Neuron (in vitro differentiated cells): ENCODE results near the gene XIST.
"Not testable (repeated sequence)": the region's sequence is repeated elsewhere in the genome, so short reads cannot be mapped to it uniquely, and the experiment has no call there.

Experiments used
- H2AFZ ChIP-seq: one replicate; pipeline ENCODE4 v1.6.1; 2013; ENCODE audit warnings: low read depth, mild to moderate bottlenecking, inconsistent platforms, low read length, moderate library complexity
- H3K27me3 ChIP-seq: one replicate; pipeline ENCODE4 v1.6.1; 2013; ENCODE audit warnings: low read length; ENCODE audit not compliant: insufficient read depth
- H3K36me3 ChIP-seq: one replicate; pipeline ENCODE4 v1.6.1; 2013; ENCODE audit warnings: low read length; ENCODE audit not compliant: insufficient read depth
- H3K4me1 ChIP-seq: one replicate; pipeline ENCODE4 v1.6.1; 2013; ENCODE audit warnings: low read length; ENCODE audit not compliant: insufficient read depth
- H3K4me3 ChIP-seq: 2 replicates; pipeline ENCODE4 v1.5.1; 2013; ENCODE audit warnings: mild to moderate bottlenecking, low read length, moderate library complexity
- H3K9me3 ChIP-seq: one replicate; pipeline ENCODE4 v1.6.1; 2013; ENCODE audit warnings: low read length

The XIST gene

GRCh38 chrX:73852467-73852866, at the start of gene XIST:
Gene XIST (minus strand): TSS chrX:73852714.
- H3K4me3 ChIP-seq: peak within 1 kb of the TSS; percentile 56

GRCh38 chrX:73898315-73898714, 45.8 kb upstream of the XIST start:
- not testable (repeated sequence) for H3K27me3 ChIP-seq, H3K4me3 ChIP-seq, H3K4me1 ChIP-seq, H2AFZ ChIP-seq, H3K9me3 ChIP-seq, H3K36me3 ChIP-seq

More at GRCh38 chrX:73852467-73852866, at the start of gene XIST:
- peaks cover 3% of the 10 kb centered on the region for H3K36me3 ChIP-seq
- no peaks in the 10 kb centered on the region for H3K9me3 ChIP-seq
- peaks cover 16% of the 10 kb centered on the region for H3K4me1 ChIP-seq
- no peaks in the 10 kb centered on the region for H3K27me3 ChIP-seq
- no peak within 1 kb of the TSS for H2AFZ ChIP-seq

DNA sequence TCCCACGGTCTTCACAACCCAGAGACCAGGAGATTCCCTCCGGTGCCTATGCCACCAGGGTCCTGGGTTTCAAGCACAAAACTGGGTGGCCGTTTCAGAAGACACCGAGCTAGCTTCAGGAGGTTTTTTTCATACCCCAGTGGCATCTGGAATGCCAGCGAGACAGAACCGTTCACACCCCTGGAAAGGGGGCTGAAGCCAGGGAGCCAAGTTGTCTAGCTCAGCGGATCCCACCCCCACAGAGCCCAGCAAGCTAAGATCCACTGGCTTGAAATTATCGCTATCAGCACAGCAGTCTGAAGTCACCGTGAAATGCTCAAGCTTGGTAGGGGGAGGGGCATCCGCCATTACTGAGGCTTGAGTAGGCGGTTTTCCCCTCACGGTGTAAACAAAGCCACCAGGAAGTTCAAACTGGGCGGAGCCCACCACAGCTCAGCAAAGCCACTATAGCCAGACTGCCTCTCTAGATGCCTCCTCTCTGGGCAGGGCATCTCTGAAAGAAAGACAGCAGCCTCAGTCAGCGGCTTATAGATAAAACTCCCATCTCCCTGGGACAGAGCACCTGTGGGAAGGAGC, 40.1 kb upstream of the XIST start:
- not testable (repeated sequence) for H3K4me3 ChIP-seq, H2AFZ ChIP-seq, H3K4me1 ChIP-seq, H3K27me3 ChIP-seq, H3K9me3 ChIP-seq, H3K36me3 ChIP-seq

GRCh38 chrX:73882260-73882659, 29.7 kb upstream of the XIST start:
- H3K27me3 ChIP-seq, H2AFZ ChIP-seq, H3K9me3 ChIP-seq, H3K36me3 ChIP-seq, H3K4me3 ChIP-seq, H3K4me1 ChIP-seq: not testable (repeated sequence)

DNA sequence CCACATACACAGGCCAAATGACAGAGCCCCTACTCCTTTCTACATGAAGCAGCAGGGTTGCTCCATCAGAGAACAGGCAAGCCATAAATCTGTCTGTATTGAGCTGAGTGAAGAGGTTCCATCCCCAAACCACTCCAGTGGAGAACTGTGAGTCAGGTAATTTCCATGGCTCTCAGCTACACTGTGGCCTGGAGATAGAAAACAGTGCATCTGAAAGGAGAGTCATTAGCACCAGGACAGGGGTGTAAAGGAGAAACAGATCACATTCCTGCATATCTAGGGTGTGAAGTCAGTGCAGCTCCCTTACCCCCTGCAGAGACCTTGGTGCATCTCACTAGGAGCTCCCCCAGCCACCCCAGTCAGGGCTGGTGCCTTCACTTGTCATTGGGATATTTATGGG, 25.2 kb upstream of the XIST start:
- peaks cover 4% of the 10 kb centered on the region for H3K27me3 ChIP-seq
- no peak overlapping the region for H3K4me3 ChIP-seq
- no peaks in the 10 kb centered on the region for H3K4me1 ChIP-seq
- no peaks in the 10 kb centered on the region for H3K36me3 ChIP-seq
- H3K9me3 ChIP-seq: peaks cover 4% of the 10 kb centered on the region
- no peak overlapping the region for H2AFZ ChIP-seq

GRCh38 chrX:73876911-73877310, 24.4 kb upstream of the XIST start:
- peaks cover 4% of the 10 kb centered on the region for H3K27me3 ChIP-seq
- H3K4me3 ChIP-seq: no peak overlapping the region
- H3K36me3 ChIP-seq: no peaks in the 10 kb centered on the region
- H3K9me3 ChIP-seq: peaks cover 4% of the 10 kb centered on the region
- H2AFZ ChIP-seq: no peak overlapping the region
- no peaks in the 10 kb centered on the region for H3K4me1 ChIP-seq

GRCh38 chrX:73868916-73869315, 16.4 kb upstream of the XIST start:
- H2AFZ ChIP-seq: no peak overlapping the region
- no peaks in the 10 kb centered on the region for H3K27me3 ChIP-seq
- H3K36me3 ChIP-seq: no peaks in the 10 kb centered on the region
- H3K4me1 ChIP-seq: no peaks in the 10 kb centered on the region
- no peaks in the 10 kb centered on the region for H3K9me3 ChIP-seq
- H3K4me3 ChIP-seq: no peak overlapping the region

DNA sequence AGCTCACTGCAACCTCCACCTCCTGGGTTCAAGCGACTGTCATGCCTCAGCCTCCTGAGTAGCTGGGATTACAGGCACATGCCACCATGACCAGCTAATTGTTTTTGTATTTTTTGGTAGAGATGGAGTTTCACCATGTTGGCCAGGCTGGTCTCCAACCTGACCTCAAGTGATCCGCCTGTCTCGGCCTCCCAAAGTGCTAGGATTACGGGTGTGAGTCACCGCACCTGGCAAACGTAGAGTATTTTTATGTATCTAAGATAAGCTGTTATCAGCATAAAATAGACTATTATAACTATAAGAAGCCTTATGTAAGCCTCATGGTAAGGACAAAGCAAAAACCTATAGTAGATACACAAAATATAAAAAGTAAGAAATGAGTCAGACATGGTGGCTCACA, 14.6 kb upstream of the XIST start:
- H3K4me3 ChIP-seq: no peak overlapping the region
- no peaks in the 10 kb centered on the region for H3K4me1 ChIP-seq
- H3K36me3 ChIP-seq: no peaks in the 10 kb centered on the region
- H2AFZ ChIP-seq: no peak overlapping the region
- H3K27me3 ChIP-seq: no peaks in the 10 kb centered on the region
- H3K9me3 ChIP-seq: no peaks in the 10 kb centered on the region

DNA sequence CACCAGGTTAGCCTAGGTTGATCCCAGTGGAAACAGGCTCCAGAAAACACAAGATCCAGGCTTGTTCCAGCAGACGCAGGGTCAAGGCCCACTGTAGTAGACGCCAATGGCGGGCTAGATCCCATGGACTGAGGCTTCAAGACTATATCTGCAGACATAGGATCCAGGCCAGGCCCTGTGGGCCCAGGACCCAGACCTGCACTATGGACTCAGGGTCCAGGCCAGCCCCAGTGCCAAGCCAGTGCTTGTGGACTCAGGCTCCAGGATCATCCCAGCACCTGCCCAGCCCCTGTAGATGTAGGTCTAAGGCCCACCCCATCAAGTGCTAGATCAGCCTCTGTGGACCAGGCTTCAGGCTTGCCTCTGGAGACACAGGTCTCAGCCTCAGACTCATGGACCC, 11.3 kb upstream of the XIST start:
- Histone ChIP-seq H2AFZ (no peak overlapping the region), H3K4me1 (no peaks in the 10 kb centered on the region), H3K36me3 (no peaks in the 10 kb centered on the region), H3K4me3 (no peak overlapping the region), H3K9me3 (no peaks in the 10 kb centered on the region), H3K27me3 (no peaks in the 10 kb centered on the region)

DNA sequence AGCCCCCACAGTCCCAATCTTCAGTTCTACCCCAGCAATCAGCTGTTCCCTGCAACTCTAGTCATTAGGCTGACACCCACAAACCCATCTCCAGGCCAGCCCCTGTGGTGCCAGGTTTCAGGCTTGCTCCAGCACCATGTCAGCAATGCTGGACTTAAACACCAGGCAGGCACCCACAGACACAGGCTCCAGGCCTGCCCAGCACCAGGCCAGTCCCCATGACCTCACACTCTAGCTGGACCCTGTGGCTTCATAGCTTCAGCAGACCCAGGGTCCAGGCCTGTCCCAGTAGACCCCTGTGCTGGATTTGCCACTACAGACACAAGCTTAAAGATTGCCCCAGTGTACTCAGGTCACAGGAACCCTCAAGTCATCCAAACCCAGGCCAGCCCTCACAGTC, 10.8 kb upstream of the XIST start:
- Histone ChIP-seq H3K36me3 (no peaks in the 10 kb centered on the region), H3K9me3 (no peaks in the 10 kb centered on the region), H2AFZ (no peak overlapping the region), H3K4me3 (no peak overlapping the region), H3K4me1 (no peaks in the 10 kb centered on the region), H3K27me3 (no peaks in the 10 kb centered on the region)

DNA sequence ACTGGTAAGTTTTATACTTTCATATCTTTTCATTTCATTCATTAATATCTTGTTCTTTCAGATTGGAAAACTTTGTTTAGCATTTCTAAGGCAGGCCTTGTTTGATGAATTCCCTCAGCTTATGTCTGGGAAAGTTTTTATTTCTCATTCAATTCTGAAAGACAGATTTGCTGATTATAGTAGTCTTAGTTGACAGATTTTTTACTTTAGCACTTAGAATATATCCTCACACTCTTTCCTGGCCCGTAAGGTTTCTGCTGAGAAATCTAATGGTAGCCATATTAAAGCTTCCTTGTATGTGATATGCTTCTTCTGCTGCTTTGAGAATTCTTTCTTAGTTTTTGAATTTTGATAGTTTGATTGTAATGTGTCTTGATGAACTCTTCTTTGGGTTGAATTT, 7.1 kb upstream of the XIST start:
- no peaks in the 10 kb centered on the region for H3K9me3 ChIP-seq
- no peaks in the 10 kb centered on the region for H3K27me3 ChIP-seq
- H2AFZ ChIP-seq: no peak overlapping the region
- H3K36me3 ChIP-seq: no peaks in the 10 kb centered on the region
- peaks cover 2% of the 10 kb centered on the region for H3K4me1 ChIP-seq
- no peak overlapping the region for H3K4me3 ChIP-seq

GRCh38 chrX:73855546-73855945, 3.0 kb upstream of the XIST start:
- no peaks in the 10 kb centered on the region for H3K36me3 ChIP-seq
- no peaks in the 10 kb centered on the region for H3K9me3 ChIP-seq
- peaks cover 2% of the 10 kb centered on the region for H3K4me1 ChIP-seq
- no peak overlapping the region for H3K4me3 ChIP-seq
- H3K27me3 ChIP-seq: no peaks in the 10 kb centered on the region
- no peak overlapping the region for H2AFZ ChIP-seq

DNA sequence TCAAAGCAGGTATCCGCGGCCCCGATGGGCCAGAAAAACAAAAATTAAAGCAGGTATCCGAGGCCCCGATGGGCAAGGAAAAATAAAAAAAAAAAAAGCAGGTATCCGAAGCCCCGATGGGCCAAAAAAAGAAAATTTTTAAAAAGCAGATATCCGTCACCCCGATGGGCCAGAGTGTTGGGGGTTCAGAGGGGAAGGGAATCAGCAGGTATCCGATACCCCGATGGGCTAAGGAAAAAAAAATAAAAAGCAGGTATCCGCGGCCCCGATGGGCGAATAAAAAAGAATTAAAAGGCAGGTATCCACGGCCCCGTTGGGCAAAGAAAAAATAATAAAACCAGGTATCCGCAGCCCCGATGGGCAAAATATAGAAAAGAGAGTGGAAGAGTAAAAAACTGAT, 492 bp downstream of the XIST start:
- Histone ChIP-seq H3K27me3 (no peaks in the 10 kb centered on the region), H3K4me1 (peaks cover 17% of the 10 kb centered on the region), H3K4me3 (peak overlapping the region; percentile 56)

More for the DNA sequence above, 492 bp downstream of the XIST start:
- Histone ChIP-seq H3K36me3 (peaks cover 3% of the 10 kb centered on the region), H3K9me3 (no peaks in the 10 kb centered on the region), H2AFZ (no peak overlapping the region)
